NCI-H748 treated with DMSO at 0.1 percent for 48 hours (cell line): ENCODE data around the gene USP14.
"Not testable (repeated sequence)": the region's sequence is repeated elsewhere in the genome, so short reads cannot be mapped to it uniquely, and the experiment has no call there.

Experiments used
- DNase-seq: peaks from one replicate; lab custom pipeline; 2025; lab: John Stamatoyannopoulos, UW

The USP14 gene

DNA sequence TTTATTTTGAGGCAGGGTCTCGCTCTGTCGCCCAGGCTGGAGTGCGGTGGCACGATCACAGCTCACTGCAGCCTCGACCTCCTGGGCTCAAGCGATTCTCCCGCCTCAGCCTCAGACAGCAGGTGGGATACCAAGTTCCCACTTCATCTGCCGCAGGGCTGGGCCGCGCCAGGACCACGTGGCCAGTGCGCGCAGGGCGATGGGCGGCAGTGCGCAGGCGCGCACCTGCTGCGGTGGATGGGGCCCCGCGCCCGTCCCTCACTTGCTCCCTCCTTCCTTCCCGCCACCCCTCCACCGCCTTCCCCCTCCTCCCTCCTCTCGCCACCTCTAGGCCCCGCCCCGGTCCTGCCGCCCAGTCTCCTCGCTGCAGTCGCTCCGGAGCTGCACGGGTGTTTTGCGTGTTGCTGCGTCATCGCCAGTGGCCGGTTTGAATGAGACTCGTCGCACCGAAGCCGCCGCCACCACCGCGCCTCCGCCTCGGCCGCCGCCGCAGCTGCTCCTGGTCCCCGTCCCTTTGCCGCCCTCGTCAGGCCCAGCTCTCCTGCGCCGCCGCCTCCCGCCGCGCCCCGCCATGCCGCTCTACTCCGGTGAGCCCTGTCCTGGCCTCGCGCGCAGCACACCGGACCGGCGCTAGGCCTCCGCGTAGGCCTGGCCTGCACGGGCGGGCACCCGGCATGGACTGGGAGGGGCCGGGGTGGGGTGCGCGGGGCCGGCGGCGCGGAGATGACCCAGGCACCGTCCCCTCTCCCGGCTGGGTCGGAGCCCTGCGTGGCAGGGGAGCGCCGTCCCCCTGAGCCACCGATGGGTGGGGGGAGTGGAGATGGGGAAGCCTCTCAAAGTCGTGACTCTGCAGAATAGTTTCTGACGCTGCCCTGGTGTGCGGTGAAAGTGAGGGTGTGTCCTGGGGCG lies at the start of gene USP14:
Gene USP14 (plus strand): TSS at position 430 of the 909 bp plus-strand sequence. CDS start 142 bp downstream, at position 572.
- DNase-seq, result peak; percentile 95

DNA sequence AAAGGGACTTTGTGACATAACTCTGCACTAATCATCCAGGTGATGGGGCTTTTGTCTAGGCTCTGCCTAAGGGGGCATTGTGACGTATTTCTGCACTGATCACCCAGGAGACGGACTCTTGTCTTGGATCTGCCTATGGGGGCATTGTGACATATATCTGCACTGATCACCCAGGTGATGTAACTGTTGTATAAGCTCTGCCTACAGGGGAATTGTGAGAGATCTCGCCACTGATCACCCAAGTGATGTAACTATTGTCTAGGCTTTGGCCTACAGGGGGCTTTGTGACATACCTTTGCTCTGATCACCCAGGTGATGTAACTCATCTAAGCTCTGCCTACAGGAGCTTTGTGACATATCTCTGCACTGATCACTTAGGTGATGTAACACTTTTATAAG lies 49.7 kb upstream of the USP14 start:
- DNase-seq, result not testable (repeated sequence)

DNA sequence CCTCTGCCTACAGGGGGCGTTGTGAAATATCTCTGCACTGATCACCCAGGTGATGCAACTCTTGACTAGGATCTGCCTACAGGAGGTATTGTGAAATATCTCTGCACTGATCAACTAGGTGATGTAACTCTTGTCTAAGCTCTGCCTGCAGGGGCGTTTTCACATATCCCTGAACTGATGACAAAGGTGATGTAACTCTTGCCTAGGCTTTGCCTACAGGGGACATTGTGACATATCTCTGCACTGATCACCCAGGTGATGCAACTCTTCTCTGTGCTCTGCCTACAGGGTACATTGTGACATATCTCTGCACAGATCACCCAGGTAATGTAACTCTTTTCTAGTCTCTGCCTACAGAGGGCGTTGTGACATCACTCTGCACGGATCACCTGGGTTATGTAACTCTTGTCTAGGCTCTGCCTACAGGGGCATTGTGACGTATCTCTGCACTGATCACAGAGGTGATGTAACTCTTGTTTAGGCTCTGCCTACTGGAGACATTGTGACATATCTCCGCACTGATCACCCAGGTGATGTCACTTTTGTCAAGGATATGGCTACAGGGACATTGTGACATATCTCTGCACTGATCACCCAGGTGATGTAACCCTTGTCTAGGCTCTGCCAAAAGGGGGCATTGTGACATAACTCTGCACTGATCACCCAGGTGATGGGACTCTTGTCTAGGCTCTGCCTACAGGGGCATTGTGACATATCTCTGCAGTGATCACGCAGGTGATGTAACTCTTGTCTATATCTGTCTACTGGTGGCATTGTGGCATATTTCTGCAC lies 49.0 kb upstream of the USP14 start:
- DNase-seq, result not testable (repeated sequence)

DNA sequence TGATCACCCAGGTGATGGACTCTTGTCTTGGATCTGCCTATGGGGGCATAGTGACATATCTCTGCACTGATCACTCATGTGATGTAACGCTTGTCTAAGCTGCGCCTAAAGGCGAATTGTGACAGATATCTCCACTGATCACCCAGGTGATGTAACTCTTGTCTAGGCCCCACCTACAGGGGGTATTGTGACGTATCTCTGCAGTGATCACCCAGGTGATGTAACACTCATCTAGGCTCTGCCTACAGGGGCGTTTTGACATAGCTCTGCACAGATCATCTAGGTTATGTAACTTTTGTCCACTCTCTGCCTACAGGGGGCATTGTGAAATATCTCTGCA lies 48.5 kb upstream of the USP14 start:
- not testable (repeated sequence) for DNase-seq

DNA sequence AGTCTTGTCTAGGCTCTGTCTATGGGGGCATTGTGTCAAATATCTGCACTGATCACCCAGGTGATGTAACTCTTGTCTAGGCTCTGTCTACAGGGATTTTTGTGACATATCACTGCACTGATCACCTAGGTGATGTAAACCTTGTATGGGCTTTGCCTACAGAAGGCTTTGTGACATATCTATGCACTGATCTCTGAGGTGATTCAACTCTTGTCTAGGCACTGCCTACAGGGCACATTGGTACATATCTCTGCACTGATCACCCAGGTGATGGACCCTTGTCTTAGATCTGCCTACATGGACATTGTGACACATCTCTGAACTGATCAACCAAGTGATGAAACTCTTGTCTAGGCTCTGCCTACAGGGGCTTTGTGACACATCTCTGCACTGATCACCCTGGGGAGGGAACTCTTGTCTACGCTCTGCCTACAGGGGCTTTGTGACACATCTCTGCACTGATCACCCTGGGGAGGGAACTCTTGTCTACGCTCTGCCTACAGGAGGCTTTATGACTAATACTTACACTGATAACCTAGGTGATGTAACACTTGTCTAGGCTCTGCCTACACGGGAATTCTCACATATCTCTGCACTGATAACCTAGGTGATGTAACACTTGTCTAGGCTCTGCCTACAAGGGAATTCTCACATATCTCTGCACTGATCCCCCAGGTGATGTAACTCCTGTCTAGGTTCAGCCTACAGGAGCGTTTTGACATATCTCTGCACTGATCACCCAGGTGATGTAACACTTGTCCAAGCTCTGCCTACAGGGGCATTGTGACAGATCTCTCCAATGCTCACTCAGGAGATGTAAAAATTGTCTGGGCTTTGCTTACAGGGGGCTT lies 47.8 kb upstream of the USP14 start:
- not testable (repeated sequence) for DNase-seq

DNA sequence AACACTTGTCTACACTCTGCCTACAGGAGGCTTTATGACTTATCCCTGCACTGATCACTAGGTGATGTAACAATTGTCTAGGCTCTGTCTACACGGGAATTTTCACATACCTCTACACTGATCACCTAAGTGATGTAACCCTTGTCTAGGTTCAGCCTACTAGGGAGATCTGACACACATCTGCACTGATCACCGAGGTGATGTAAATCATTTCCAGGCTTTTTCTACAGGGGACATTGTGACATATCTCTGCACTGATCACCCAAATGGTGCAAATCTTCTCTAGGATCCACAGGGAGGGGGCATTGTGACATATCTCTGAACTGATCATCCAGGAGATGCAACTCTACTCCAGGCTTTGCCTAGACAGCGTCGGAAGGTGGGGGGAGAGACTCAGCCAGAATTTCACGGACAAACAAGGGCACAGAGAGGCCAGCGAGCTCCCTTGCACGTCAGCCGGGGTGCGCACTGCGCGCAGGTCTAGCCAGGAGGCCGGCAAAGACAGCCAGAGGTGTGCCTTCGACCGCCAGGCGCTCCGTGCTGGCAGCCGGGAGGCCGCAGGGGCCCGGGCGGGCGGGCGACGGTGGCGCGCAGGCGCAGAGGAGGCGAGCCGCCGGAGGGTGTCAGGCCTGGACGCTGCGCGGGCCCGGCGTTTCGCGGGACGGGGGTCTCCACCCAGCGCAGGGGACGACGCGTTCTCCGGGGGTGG lies 46.9 kb upstream of the USP14 start:
- no peak for DNase-seq

DNA sequence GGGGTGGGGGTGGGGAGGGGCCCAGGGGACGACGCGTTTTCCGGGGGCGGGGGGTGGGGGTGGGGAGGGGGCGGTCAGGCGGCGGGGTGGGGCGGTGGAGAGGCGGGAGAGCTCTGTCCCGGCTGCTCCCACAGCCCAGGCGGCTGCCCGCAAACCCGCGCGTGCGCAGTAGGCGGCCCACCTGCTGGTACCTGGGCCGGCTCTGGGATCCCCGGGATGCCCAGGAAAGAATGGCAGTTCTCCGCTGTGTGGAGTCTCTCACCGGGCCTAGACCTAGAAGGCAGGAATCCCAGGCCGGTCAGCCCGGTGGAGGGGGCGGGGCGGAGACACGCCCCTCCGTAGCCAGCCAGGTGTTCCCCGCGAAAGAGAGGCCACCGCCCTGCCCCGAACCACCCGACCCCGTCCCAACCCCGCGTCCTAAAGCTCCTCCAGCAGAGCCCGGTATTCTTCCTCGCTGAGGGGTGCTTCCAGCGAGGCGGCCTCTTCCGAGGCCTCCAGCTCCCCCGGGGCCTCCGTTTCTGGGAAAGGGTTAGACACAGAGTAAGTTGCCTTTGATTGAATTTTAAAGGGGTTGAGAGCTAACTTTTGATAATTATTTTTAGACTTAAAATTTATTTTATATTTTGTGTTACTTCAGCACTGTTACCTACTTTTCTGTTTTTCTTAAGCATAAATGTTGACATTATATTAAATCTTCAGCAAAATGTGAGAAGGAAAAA lies 46.2 kb upstream of the USP14 start:
- DNase-seq, result not testable (repeated sequence)

DNA sequence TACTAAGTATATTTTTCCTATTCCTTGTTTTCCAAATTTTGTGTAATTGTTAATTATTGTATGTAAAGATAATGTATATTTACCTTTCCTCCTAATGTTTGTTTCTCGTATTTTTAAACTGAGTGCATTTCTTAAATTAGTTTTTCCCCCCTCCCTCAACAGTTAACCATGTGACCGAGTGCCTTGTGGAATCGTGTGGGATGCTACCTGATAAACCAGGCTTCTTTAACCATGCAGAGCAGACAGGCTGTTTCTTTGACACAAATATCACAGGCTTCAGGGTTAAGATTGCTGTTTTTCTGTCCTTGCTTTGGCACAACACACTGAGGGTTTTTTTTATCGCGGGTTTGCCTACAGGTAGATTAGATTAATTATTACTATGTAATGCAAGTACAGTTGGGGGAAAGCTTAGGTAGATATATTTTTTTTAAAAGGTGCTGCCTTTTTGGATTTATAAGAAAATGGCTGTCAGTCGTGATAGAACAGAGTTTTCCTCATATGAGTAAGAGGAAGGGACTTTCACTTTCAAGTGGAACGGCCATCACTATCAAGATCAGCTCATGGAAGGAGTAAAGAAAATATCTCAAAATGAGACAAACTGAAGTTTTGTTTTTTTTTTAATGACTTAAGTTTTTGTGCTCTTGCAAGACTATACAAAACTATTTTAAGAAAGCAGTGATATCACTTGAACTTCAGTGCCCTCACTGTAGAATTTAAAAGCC lies 37.7 kb upstream of the USP14 start:
- DNase-seq, result not testable (repeated sequence)

DNA sequence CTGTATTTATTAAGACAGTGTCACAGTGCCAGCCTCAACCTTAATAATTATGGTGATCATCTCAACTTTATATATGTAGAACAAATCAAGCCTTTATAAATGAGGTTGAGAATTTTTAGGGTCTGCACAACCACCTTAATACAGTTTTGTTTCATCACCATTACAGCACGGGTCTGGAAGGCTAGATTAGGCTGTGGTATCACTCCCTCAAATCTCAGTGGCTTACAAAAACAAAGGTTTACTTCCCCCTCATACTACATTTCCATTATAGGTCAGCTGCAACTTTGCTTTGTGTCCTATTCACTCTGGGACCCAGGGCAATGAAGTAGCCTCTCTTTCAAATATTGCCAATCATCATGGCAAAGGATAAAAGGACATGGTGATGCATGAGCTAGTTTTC lies 23.3 kb upstream of the USP14 start:
- DNase-seq, result no peak

DNA sequence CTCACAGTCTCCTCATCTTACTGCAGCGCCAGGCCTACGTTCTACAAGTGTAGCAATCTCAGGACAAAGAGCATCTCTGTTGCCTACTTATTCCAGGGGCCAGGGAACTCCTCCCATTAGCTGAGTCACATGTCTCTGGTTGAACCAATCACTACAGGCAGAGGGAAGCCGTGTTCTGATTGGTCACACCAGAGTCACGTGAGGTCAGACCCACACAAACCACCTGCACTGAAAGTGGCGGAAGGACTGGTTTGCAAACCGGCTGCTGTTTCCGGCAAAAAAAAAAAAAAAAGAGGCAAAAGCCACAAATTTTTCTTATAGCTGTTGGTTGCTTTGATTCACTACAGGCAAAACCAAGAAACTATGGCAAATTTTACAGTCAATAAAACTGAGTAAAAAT lies 21.9 kb upstream of the USP14 start:
- DNase-seq, result no peak

DNA sequence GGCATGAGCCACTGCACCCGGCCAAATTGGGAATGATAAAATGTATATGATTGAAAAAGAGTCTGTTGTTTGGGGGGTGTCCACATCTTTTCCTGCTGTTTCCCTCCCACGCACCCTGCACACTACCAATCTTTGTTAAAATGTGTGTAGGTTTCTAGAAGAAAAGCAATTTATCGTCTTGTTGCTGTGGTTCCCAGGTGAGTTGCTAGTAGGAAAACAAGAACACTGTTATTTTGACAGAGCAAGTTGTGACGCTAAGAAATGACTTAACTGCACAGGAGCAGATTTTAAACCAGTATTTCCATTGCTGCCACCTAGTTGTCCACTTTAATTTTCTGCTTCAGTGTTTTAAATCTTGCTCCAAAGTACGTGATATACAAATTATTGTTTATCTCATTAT lies 21.0 kb upstream of the USP14 start:
- DNase-seq, result no peak

DNA sequence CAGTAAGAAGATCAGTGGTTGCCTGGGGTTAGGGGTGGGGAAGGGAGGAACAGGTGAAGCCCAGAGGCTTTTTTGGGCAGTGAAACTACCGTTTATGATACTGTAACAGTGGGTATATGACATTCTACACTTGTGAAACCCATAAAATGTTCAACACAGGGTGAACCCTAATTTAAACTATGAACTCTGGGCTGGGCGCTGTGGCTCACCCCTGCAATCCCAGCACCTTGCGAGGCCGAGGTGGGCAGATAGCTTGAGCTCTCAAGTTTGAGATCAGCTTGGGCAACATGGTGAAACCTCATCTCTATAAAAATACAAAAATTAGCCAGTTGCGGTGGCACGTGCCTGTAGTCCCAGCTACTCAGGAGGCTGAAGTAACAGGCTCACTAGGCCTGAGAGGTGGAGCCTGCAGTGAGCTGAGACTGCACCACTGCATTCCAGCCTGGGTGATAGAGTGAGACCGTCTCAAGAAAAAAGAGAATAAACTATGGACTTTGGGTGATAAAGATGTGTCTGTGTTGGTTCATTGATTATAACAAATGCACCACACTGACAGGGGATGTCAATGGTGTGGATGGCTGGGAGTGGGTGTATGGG lies 17.6 kb upstream of the USP14 start:
- DNase-seq, result no peak

DNA sequence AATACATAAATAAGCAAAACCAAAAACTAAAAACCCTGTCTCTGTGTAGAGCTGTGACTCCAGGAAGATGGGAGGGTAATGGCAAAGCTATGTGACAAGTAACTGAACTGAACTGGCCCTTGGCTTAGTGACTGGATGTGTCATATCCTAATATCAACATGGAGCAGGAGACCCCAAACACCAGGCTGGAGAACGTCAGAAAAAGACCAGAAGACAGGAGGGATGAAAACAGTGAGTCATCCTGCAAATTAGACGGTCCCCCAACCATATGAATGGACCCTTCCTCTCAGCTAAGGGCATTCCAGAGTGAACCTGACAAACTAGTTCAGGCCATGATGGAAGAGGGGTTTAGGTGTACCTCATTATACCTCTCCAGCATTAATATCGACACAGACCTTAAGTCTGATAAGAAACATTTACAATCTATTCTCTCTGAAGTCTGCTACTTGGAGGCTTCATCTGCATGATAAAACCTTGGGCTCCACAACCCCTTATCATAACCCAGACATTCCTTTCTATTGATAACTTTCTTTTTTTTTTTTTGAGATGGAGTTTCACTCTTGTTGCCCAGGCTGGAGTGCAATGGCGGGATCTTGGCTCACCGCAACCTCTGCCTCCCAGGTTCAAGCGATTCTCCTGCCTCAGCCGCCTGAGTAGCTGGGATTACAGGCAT lies 15.6 kb upstream of the USP14 start:
- not testable (repeated sequence) for DNase-seq

DNA sequence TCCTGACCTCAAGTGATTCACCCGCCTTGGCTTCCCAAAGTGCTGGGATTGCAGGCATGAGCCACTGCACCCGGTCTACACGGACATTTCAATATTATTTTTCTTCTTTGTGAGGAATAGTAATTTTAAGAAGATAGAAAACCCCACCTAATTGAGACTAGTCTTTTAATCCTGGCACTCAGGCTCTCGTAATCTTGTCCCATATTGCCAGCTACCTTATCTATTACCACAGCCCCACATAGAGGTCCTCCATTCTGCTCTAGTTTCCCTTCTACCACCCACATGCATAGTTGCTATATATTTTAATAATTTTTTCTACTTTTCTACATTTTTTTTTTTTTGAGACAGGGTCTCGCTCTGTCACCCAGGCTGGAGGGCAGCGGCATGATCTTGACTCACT lies 9.5 kb upstream of the USP14 start:
- no peak for DNase-seq

DNA sequence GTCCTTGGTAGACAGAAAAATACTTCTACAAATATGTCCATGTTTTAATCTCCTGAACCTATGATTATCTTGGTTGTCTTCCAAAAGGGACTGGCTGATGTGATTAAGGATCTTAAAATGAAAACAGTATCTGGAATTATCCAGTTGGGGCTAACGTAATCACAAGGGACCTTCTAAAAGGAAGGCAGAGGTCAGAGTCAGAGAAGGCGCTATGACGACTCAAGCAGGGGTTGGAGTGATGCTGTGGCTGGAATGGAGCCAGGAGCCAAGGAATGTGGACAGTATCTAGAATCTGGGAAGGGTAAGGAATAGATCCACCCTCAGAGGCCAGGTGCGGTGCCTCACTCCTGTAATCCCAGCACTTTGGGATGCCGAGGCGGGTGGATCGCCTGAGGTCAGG lies 4.2 kb upstream of the USP14 start:
- DNase-seq, result no peak

DNA sequence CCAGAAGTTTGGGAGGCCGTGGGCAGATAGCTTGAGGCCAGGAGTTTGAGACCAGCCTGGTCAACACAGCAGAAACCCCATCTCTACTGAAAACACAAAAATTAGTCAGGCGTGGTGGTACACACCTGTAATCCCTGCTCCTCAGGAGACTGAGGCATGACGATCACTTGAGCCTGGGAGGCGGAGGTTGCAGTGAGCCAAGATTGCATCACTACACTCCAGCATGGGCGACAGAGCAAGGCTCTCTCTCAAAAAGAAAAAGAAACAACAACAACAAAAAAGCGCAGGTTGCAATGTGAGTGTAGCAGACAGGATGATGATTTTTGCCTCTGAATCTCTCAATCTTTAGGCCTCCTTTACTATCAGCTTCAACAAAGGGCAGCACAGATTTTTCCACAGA lies 2.7 kb upstream of the USP14 start:
- DNase-seq, result no peak

DNA sequence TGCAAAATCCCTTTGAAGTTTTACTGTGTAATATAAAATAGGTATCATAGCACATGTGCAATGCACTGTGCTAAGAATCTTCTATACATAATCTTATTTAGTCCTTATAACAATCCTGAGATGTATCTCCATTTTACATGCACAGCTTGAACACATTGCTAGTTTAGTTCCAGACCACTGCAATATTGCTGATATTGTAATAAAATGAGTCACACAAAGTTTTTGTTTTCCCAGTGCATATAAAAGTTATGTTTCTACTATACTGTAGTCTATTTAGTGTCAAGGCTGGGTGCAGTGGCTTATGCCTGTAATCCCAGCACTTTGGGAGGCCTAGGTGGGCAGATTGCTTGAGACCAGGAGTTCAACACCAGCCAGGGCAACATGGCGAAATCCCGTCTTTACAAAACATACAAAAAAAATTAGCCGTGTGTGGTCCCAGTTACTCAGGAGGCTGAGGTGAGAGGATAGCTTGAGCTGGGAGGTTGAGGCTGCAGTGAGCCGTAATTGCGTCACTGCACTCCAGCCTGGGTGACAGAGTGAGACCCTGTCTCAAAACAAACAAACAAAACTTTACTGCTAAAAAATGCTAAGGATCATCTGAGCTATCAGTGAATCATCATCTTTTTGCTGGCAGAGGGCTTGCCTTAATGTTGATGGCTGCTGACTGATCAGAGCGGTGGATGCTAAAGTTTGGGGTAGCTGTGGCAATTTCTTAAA lies 1.7 kb upstream of the USP14 start:
- DNase-seq, result no peak

DNA sequence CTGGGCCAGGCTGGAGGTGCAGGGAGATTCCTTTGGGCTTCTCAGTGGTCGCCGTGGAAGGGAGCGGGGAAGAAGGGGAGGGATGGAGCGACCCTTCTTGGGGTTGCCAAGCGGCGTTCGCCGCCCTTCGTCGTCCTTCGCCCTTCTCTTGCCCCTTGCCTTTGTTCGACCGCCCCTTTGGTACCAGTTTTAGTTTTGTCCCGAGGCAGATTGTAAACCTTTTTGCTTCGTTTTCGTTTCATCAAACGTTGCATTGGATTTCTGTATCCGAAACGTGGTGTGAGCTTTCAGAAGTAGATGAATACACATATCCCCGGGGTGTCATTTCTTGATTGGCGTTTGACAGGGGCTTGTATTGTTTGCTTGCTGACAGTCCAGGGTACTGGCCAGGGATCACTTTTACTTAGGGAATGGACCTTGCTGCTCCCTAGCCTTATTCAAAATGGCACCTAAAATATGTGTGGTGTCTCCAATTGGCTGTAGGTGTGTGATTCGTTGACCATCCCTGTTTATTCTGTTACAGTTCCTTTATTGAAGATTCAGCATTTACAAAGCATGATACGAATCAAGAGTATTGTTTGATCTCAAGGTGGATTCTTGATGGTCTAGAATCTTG lies 788 bp downstream of the USP14 start:
- DNase-seq, result no peak
